NB4 (cell line): ENCODE results near the gene HCK.

Experiments used
- DNase-seq: peaks from one replicate; pipeline ENCODE4 v3.0.0; 2010; ENCODE audit warnings: low read depth
- H3K4me3 ChIP-seq: one replicate; pipeline ENCODE4 v1.5.1; 2011; ENCODE audit warnings: mild to moderate bottlenecking, low read depth, low read length, moderate library complexity
- MYC ChIP-seq: IDR thresholded peaks from 2 replicates; pipeline ENCODE4 v1.6.1; 2011; ENCODE audit warnings: low read depth, low read length
- POLR2A ChIP-seq: IDR thresholded peaks from 2 replicates; pipeline ENCODE4 v1.6.1; 2011; ENCODE audit warnings: mild to moderate bottlenecking; ENCODE audit not compliant: insufficient read length; ENCODE audit errors: extremely low read depth
- TF ChIP-seq, protein P1 (sequence below): IDR thresholded peaks from one replicate; pipeline ENCODE4 v1.5.1; 2012; ENCODE audit warnings: low read depth, low read length
- TF ChIP-seq, protein P2 (sequence below): IDR thresholded peaks from 2 replicates; pipeline ENCODE4 v1.6.1; 2011; ENCODE audit warnings: low read depth, low read length

The HCK gene

DNA sequence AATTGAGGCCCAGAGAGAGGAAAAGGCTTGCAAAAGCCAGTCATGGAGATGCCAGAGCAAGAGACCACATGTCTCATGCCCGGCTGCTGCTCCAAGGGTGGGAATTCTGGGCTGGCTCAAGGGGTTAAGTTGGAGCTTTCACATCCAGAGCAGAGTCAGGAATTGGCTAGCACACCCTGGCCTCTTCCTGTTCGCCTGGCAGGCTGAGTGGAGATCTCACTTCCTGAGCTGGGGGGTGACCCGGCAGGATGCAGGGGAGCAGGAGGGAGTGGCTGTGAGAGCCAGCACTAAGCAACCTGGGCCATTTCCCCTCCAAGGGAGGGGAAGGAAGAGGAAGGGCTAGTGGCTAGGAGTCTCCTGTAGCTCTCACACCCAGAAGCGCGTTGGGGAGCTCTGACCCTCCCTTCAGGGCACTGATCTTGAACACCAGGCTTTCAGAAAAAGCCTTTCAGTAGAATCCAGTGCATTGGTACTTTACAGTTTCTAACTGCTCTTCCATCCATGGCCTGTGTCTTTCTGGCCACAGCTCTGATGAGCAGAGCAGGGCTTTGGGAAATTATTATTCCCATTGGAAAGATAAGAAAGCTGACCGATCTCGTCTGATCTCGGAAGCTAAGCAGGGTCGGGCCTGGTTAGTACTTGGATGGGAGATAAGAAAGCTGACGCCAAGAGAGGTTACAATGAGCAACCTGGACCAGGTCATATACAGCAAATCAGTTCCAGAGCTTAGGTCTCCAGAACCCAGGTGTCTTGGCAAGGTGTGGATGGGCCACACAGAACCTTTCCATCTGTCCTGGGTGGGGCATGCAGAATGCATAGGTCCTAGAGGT lies 44.0 kb upstream of the HCK start:
- TF ChIP-seq MYC (no peak), POLR2A (no peak)
- TF ChIP-seq, protein P1, sequence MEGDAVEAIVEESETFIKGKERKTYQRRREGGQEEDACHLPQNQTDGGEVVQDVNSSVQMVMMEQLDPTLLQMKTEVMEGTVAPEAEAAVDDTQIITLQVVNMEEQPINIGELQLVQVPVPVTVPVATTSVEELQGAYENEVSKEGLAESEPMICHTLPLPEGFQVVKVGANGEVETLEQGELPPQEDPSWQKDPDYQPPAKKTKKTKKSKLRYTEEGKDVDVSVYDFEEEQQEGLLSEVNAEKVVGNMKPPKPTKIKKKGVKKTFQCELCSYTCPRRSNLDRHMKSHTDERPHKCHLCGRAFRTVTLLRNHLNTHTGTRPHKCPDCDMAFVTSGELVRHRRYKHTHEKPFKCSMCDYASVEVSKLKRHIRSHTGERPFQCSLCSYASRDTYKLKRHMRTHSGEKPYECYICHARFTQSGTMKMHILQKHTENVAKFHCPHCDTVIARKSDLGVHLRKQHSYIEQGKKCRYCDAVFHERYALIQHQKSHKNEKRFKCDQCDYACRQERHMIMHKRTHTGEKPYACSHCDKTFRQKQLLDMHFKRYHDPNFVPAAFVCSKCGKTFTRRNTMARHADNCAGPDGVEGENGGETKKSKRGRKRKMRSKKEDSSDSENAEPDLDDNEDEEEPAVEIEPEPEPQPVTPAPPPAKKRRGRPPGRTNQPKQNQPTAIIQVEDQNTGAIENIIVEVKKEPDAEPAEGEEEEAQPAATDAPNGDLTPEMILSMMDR, result no peak
- TF ChIP-seq, protein P2, sequence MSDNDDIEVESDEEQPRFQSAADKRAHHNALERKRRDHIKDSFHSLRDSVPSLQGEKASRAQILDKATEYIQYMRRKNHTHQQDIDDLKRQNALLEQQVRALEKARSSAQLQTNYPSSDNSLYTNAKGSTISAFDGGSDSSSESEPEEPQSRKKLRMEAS, result no peak
- H3K4me3 ChIP-seq, result no peak overlapping the region
- no peak for DNase-seq

GRCh38 chr20:32009564-32009963 lies 42.5 kb upstream of the HCK start:
- no peak overlapping the region for H3K4me3 ChIP-seq
- no peak for TF ChIP-seq MYC
- TF ChIP-seq, protein P1, result no peak
- no peak for TF ChIP-seq POLR2A
- TF ChIP-seq, protein P2, result no peak
- DNase-seq, result no peak

- DNase-seq, result no peak
Measured at GRCh38 chr20:32010101-32010500, 41.9 kb upstream of the HCK start, which contains the start of gene CCM2L. CCM2L (plus strand) TSS chr20:32010438; CDS start chr20:32010455, 17 bp downstream.

DNA sequence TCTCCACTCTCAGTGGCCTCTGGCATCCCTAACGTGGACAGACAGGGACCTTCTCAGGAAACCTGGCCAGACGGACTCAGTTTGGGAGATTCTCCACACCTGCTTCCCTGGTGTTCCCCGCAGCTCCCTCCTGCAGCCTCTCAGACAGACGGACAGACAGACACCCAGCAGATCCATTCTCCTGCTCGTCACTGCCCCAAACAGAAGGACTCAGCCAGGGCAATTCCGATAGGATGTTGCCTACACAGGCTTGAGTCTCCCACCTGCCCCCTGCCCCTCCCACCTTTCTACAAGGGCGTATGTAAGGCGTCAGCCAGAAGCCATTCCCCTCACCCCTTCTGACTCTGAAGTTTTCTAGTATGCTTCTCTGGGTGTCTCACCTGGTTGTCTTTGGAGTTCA lies 41.4 kb upstream of the HCK start:
- no peak for DNase-seq
- TF ChIP-seq MYC (no peak), POLR2A (no peak)
- TF ChIP-seq, protein P2, result no peak
- TF ChIP-seq, protein P1, result no peak

More at GRCh38 chr20:32010101-32010500, 41.9 kb upstream of the HCK start, which contains the start of gene CCM2L:
- H3K4me3 ChIP-seq, result no peak within 1 kb of the TSS
- TF ChIP-seq, protein P2, result no peak
- TF ChIP-seq MYC (no peak), POLR2A (no peak)
- TF ChIP-seq, protein P1, result no peak

GRCh38 chr20:32012159-32012688 lies 39.8 kb upstream of the HCK start:
- no peak for DNase-seq
- TF ChIP-seq POLR2A, result no peak
- no peak for TF ChIP-seq MYC
- TF ChIP-seq, protein P2, result no peak
- TF ChIP-seq, protein P1, result no peak
- H3K4me3 ChIP-seq, result no peak overlapping the region

More for the DNA sequence above, 41.4 kb upstream of the HCK start:
- no peak overlapping the region for H3K4me3 ChIP-seq
